SJCRH30 (cell line): Measurements from ENCODE around the gene IKBIP. TPM values are rescaled to one million over a fixed set of nuclear protein-coding genes. Genes with fewer than 3 reads are reported as not detected.

Experiments used
- total RNA-seq: library from RNA; depleted of rRNA; stranded (reverse); fragments of >200 nt; shearing (Covaris generic); gene quantifications from 2 replicates; pipeline ENCODE4 v1.2.3, GENCODE V29; 2014; rRNA removed

Gene IKBIP
- total RNA-seq, 1 experiment from 2014 or later = 60.5 TPM

Other genes with a start within 250 kb of the IKBIP start
- 263 and 285 TPM in 2 replicates for gene TMPO, start 129.2 kb downstream of the IKBIP start, total RNA-seq
- 667 and 695 TPM in 2 replicates for gene SLC25A3, start 51.1 kb downstream of the IKBIP start, total RNA-seq
- 41.2 and 47.4 TPM in 2 replicates for gene APAF1, start 502 bp upstream of the IKBIP start, total RNA-seq